Measurements from ENCODE around the gene REEP1. TPM values are rescaled to one million over a fixed set of nuclear protein-coding genes. Genes with fewer than 3 reads are reported as not detected.

REEP1 gene
- total and polyA plus RNA-seq, 9 of the 15 experiments (the other 6 are each of a cell fraction or from before 2014, with no cell fraction given), result 0.11 to 0.67 (median 0.13) TPM

- TF ChIP-seq TEAD4 (IDR thresholded peaks at IDR 0.05; ENCODE audit: low read length) (0 out of 2 replicates have a peak, but pooled peaks have one; percentile 5), TEAD4 (CRISPR knock-in tag; IDR thresholded peaks at IDR 0.05; ENCODE audit: borderline replicate concordance) (no peak), CLOCK (CRISPR knock-in tag; IDR thresholded peaks at IDR 0.05; ENCODE audit: borderline replicate concordance) (no peak), CREB3L1 (IDR thresholded peaks at IDR 0.05; ENCODE audit: borderline replicate concordance, low read depth) (peak; percentile 67; the same call in 1 of the 2 replicates), SMARCC2 (IDR thresholded peaks at IDR 0.05; ENCODE audit: low read depth) (no peak), CREB5 (CRISPR knock-in tag; IDR thresholded peaks at IDR 0.05) (no peak), FOXP4 (CRISPR knock-in tag; IDR thresholded peaks at IDR 0.05; ENCODE audit: borderline replicate concordance) (no peak; the same call in 1 of the 2 replicates), ZFP36 (IDR thresholded peaks at IDR 0.05; ENCODE audit: low read depth, low read length, partially characterized antibody) (no peak), ZNF316 (IDR thresholded peaks at IDR 0.05) (peak; percentile 82), OTX1 (CRISPR knock-in tag; IDR thresholded peaks at IDR 0.05) (peak; percentile 92), DPF2 (IDR thresholded peaks at IDR 0.05) (peak; percentile 44; the same call in 1 of the 2 replicates), ZNF431 (CRISPR knock-in tag; IDR thresholded peaks at IDR 0.05) (peak; percentile 36), PRPF4 (IDR thresholded peaks at IDR 0.05; ENCODE audit: insufficient read depth, low read depth, low read length, poor library complexity, severe bottlenecking) (peak; percentile 87), U2AF1 (optimal IDR thresholded peaks at IDR 0.05; ENCODE audit: low read depth, low read length) (peak; percentile 98), CBX2 (IDR thresholded peaks at IDR 0.05; ENCODE audit: insufficient read depth, low read length, poor library complexity, severe bottlenecking) (no peak), STAG1 (CRISPR knock-in tag; IDR thresholded peaks at IDR 0.05; ENCODE audit: borderline replicate concordance) (no peak), TAF1 (IDR thresholded peaks at IDR 0.05; ENCODE audit: control insufficient read depth, extremely low read depth, insufficient read depth, low read length, severe bottlenecking) (peak; percentile 87), COPS2 (conservative IDR thresholded peaks at IDR 0.05) (no peak), HDAC1 (IDR thresholded peaks at IDR 0.05) (peak in 1 of 2 experiments; percentile 51; a peak in 1 of 4 replicates)
These were observed 142.2 kb downstream of the REEP1 start, which contains the start of gene IMMT (continued) for GRCh38 chr2:86195055-86195807.
